H9 (cell line): ENCODE results near the gene EIF3A. TPM values are rescaled to one million over a fixed set of nuclear protein-coding genes. Genes with fewer than 3 reads are reported as not detected.

ENCODE experiments used
- DNase-seq: peaks from one replicate; pipeline ENCODE4 v3.0.0-alpha.2; 2017
- H2AFZ ChIP-seq: one replicate; pipeline ENCODE4 v1.6.1; 2013; ENCODE audit warnings: mild to moderate bottlenecking, low read length, control low read depth, moderate library complexity
- H2AK5ac ChIP-seq: 2 replicates; pipeline ENCODE4 v1.6.1; 2013; ENCODE audit warnings: low read length, control low read depth, mixed read lengths; ENCODE audit not compliant: insufficient read length
- H2BK120ac ChIP-seq: one replicate; pipeline ENCODE4 v1.6.1; 2013; ENCODE audit warnings: low read depth, mild to moderate bottlenecking, low read length, control low read depth, inconsistent platforms; ENCODE audit not compliant: poor library complexity, severe bottlenecking
- H2BK12ac ChIP-seq: 2 replicates; pipeline ENCODE4 v1.6.1; 2013; ENCODE audit warnings: low read length, control low read depth, mixed read lengths, low read depth; ENCODE audit not compliant: insufficient read length
- H2BK15ac ChIP-seq: 2 replicates; pipeline ENCODE4 v1.6.1; 2013; ENCODE audit warnings: low read depth, low read length, control low read depth
- H2BK20ac ChIP-seq: one replicate; pipeline ENCODE4 v1.6.1; 2013; ENCODE audit warnings: low read depth, mild to moderate bottlenecking, low read length, control low read depth, inconsistent platforms; ENCODE audit not compliant: poor library complexity, severe bottlenecking
- H2BK5ac ChIP-seq: 2 replicates; pipeline ENCODE4 v1.6.1; 2013; ENCODE audit warnings: low read length, control low read depth, mixed read lengths; ENCODE audit not compliant: insufficient read length
- H3K14ac ChIP-seq: 2 replicates; pipeline ENCODE4 v1.6.1; 2013; ENCODE audit warnings: low read length, control low read depth; ENCODE audit not compliant: insufficient read depth
- H3K18ac ChIP-seq: 2 replicates; pipeline ENCODE4 v1.6.1; 2013; ENCODE audit warnings: low read depth, mild to moderate bottlenecking, mixed read lengths, low read length, control low read depth; ENCODE audit not compliant: insufficient read length
- H3K23ac ChIP-seq: 2 replicates; pipeline ENCODE4 v1.6.1; 2013; ENCODE audit warnings: low read length, control low read depth, mixed read lengths, low read depth; ENCODE audit not compliant: insufficient read length
- H3K23me2 ChIP-seq: 2 replicates; pipeline ENCODE4 v1.6.1; 2013; ENCODE audit warnings: low read depth, mild to moderate bottlenecking, mixed read lengths, low read length, control low read depth; ENCODE audit not compliant: insufficient read length, poor library complexity, severe bottlenecking
- H3K27ac ChIP-seq: 2 replicates; pipeline ENCODE4 v1.5.1; 2013; ENCODE audit warnings: low read length, control low read depth, mixed read lengths, low read depth; ENCODE audit not compliant: insufficient read length
- H3K27me3 ChIP-seq: 2 replicates; pipeline ENCODE4 v1.6.1; 2013; ENCODE audit warnings: low read length, control low read depth, inconsistent platforms; ENCODE audit not compliant: insufficient read depth
- H3K4ac ChIP-seq: 2 replicates; pipeline ENCODE4 v1.6.1; 2013; ENCODE audit warnings: low read depth, mild to moderate bottlenecking, control low read depth, inconsistent platforms, low read length, moderate library complexity
- H3K4me1 ChIP-seq: 2 replicates; pipeline ENCODE4 v1.6.1; 2013; ENCODE audit warnings: low read length, control low read depth, inconsistent platforms; ENCODE audit not compliant: insufficient read depth
- H3K4me2 ChIP-seq: 2 replicates; pipeline ENCODE4 v1.6.1; 2013; ENCODE audit warnings: low read length, control low read depth, mixed read lengths; ENCODE audit not compliant: insufficient read length, insufficient read depth
- H3K56ac ChIP-seq: 2 replicates; pipeline ENCODE4 v1.6.1; 2013; ENCODE audit warnings: low read depth, mild to moderate bottlenecking, mixed read lengths, low read length, control low read depth; ENCODE audit not compliant: insufficient read length
- H3K79me1 ChIP-seq: 2 replicates; pipeline ENCODE4 v1.6.1; 2013; ENCODE audit warnings: low read depth, mild to moderate bottlenecking, moderate library complexity, low read length, control low read depth, inconsistent platforms; ENCODE audit not compliant: insufficient read depth, poor library complexity, severe bottlenecking
- H3K79me2 ChIP-seq: 2 replicates; pipeline ENCODE4 v1.6.1; 2013; ENCODE audit warnings: low read length, control low read depth, inconsistent platforms; ENCODE audit not compliant: insufficient read depth
- H3K9ac ChIP-seq: 2 replicates; pipeline ENCODE4 v1.6.1; 2013; ENCODE audit warnings: low read length, control low read depth, mixed read lengths; ENCODE audit not compliant: insufficient read length; ENCODE audit errors: extremely low read depth
- H3K9me3 ChIP-seq: one replicate; pipeline ENCODE4 v1.6.1; 2013; ENCODE audit warnings: low read depth, low read length, inconsistent platforms; ENCODE audit not compliant: control insufficient read depth
- H3T11ph ChIP-seq: one replicate; pipeline ENCODE4 v1.6.1; 2013; ENCODE audit warnings: mild to moderate bottlenecking, low read length, control low read depth, inconsistent platforms
- H4K20me1 ChIP-seq: one replicate; pipeline ENCODE4 v1.6.1; 2013; ENCODE audit not compliant: control insufficient read depth, insufficient read length, insufficient read depth
- H4K5ac ChIP-seq: 2 replicates; pipeline ENCODE4 v1.6.1; 2013; ENCODE audit warnings: low read depth, mild to moderate bottlenecking, mixed read lengths, low read length, control low read depth; ENCODE audit not compliant: insufficient read length
- H4K8ac ChIP-seq: replicated peaks from 2 replicates; pipeline ENCODE4 v1.6.1; 2013; ENCODE audit warnings: low read length, control low read depth, mixed read lengths, low read depth; ENCODE audit not compliant: insufficient read length
- H4K91ac ChIP-seq: 2 replicates; pipeline ENCODE4 v1.6.1; 2013; ENCODE audit warnings: low read depth, mild to moderate bottlenecking, moderate library complexity, mixed read lengths, low read length, control low read depth; ENCODE audit not compliant: insufficient read length
- H3K27ac Mint-ChIP-seq, 3 experiments: 2 replicates in 2 of 3; 3 replicates in 1 of 3; pipeline ENCODE4 v1.8.0; 2020 to 2021; ENCODE audit warnings: mixed read lengths in 3 of 3, mild to moderate bottlenecking in 1 of 3, moderate library complexity in 1 of 3
- H3K27me3 Mint-ChIP-seq: 2 replicates; pipeline ENCODE4 v1.8.0; 2021; ENCODE audit warnings: low read depth, mild to moderate bottlenecking, moderate library complexity, mixed read lengths
- H3K36me3 Mint-ChIP-seq, 3 experiments: 2 replicates in 2 of 3; 3 replicates in 1 of 3; pipeline ENCODE4 v1.8.0; 2020 to 2021; ENCODE audit warnings: low read depth in 3 of 3, mixed read lengths in 3 of 3; ENCODE audit not compliant: insufficient read depth in 1 of 3
- H3K4me1 Mint-ChIP-seq, 2 experiments: 2 replicates each; pipeline ENCODE4 v1.8.0; 2020; ENCODE audit warnings: mixed read lengths in 2 of 2
- H3K4me3 Mint-ChIP-seq, 2 experiments: 2 replicates in 1 of 2; 3 replicates in 1 of 2; pipeline ENCODE4 v1.8.0; 2020 to 2021; ENCODE audit warnings: mild to moderate bottlenecking in 2 of 2, mixed read lengths in 2 of 2, moderate library complexity in 1 of 2
- H3K9me3 Mint-ChIP-seq, 2 experiments: 2 replicates in 1 of 2; 3 replicates in 1 of 2; pipeline ENCODE4 v1.8.0; 2020; ENCODE audit warnings: mild to moderate bottlenecking in 2 of 2, mixed read lengths in 2 of 2, moderate library complexity in 1 of 2
- CTCF ChIP-seq: fragments of 200-600 bp; sonication (generic); conservative IDR thresholded peaks from 3 replicates; pipeline ENCODE4 v1.8.0; 2021; ENCODE audit warnings: antibody characterized with exemption, mild to moderate bottlenecking
- WGBS: extraction: QIAGEN DNeasy Blood & Tissue Kit; methylation state at CpG from one replicate; pipeline ENCODE4 v1.1.7; 2013; ENCODE audit warnings: missing lambda C conversion rate, low lambda C conversion rate, mixed read lengths; ENCODE audit not compliant: insufficient read length; ENCODE audit errors: extremely low coverage; 5-methylcytosine and 5-hydroxymethylcytosine counted together
- total RNA-seq: library from RNA; stranded (reverse); gene quantifications from 2 replicates; pipeline ENCODE4 v1.2.1, GENCODE V29; 2021

The EIF3A gene
- total RNA-seq, 1 experiment from 2014 or later: 206 TPM

DNA sequence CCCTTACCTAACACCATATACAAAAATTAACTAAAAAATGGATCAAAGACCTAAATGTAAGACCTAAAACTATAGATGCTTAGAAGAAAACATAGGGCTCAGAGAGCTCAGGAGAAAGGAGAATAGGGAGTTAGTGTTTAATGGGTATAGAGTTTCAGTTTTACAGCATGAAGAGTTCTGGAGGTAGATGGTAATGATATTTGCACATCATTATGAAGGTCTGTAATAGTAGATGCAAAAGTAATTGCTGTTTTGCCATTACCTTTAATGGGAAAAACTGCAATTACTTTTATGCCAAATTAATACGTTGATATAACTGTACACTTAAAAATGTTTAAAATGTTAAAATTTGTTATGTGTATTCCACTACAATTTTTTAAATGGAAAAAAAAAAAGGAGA, 90.3 kb downstream of the EIF3A start:
- no peaks in the 10 kb centered on the region for H3K79me1 ChIP-seq
- no peak overlapping the region for H4K8ac ChIP-seq
- H3K23me2 ChIP-seq: no peaks in the 10 kb centered on the region
- H3K4me1 ChIP-seq: no peaks in the 10 kb centered on the region
- H2BK15ac ChIP-seq: no peak overlapping the region
- TF ChIP-seq CTCF: no peak
- no CpG with 5 or more reads among the region's 1 CpG for WGBS
- peaks cover 8% of the 10 kb centered on the region; the same call in 1 of the 2 replicates for H3K27me3 Mint-ChIP-seq
- H3K56ac ChIP-seq: no peak overlapping the region
- H3K79me2 ChIP-seq: no peaks in the 10 kb centered on the region
- H3K27ac ChIP-seq: no peak overlapping the region
- H4K91ac ChIP-seq: no peak overlapping the region
- H2BK120ac ChIP-seq: no peak overlapping the region
- H3K23ac ChIP-seq: no peak overlapping the region
- no peaks in the 10 kb centered on the region for H4K20me1 ChIP-seq
- no peak overlapping the region for H2AK5ac ChIP-seq
- H3K9me3 Mint-ChIP-seq: peaks cover 9% of the 10 kb centered on the region in 2 experiments
- H3K4ac ChIP-seq: no peak overlapping the region
- H3K14ac ChIP-seq: no peak overlapping the region
- H3K4me2 ChIP-seq: no peak overlapping the region
- H3K36me3 Mint-ChIP-seq: peaks cover 3 to 8% (median 6%) of the 10 kb centered on the region in 3 experiments
- no peak overlapping the region for H4K5ac ChIP-seq
- no peak overlapping the region for H3K27ac Mint-ChIP-seq
- no peak overlapping the region for H3K9ac ChIP-seq
- no peaks in the 10 kb centered on the region for H3K9me3 ChIP-seq
- H3K4me1 Mint-ChIP-seq: no peaks in the 10 kb centered on the region
- H3K4me3 Mint-ChIP-seq: no peak overlapping the region
- no peak overlapping the region for H3K18ac ChIP-seq
- no peak for DNase-seq
- no peak overlapping the region for H2BK5ac ChIP-seq
- H2AFZ ChIP-seq: no peak overlapping the region
- H3K27me3 ChIP-seq: no peaks in the 10 kb centered on the region
- H2BK12ac ChIP-seq: no peak overlapping the region
- no peak overlapping the region for H3T11ph ChIP-seq
- no peak overlapping the region for H2BK20ac ChIP-seq
